K562 (cell line): Measurements from ENCODE around the gene NR2F6. TPM values are rescaled to one million over a fixed set of nuclear protein-coding genes. Genes with fewer than 3 reads are reported as not detected.

ENCODE experiments used
- CXXC5 ChIP-seq: fragments of 250-450 bp; sonication (Bioruptor Pico); IDR thresholded peaks from 2 replicates; pipeline ENCODE4 v1.8.0; 2022; ENCODE audit warnings: inconsistent platforms, mild to moderate bottlenecking, moderate library complexity
- GABPA ChIP-seq: fragments of 200-800 bp; sonication (Bioruptor generic); conservative IDR thresholded peaks from 2 replicates; pipeline ENCODE4 v1.6.1; 2016; ENCODE audit warnings: low read depth, missing genetic modification characterization, missing compliant biosample characterization
- NR2C2 ChIP-seq, 2 experiments: fragments of 200-800 bp in 1 of 2; sonication (Bioruptor generic) in 1 of 2; sonication (generic) in 1 of 2; formaldehyde crosslinking in 1 of 2; IDR thresholded peaks; 2 replicates each; pipeline versions ENCODE4 v1.6.1 to v1.8.0; 2016 to 2022; ENCODE audit warnings: mild to moderate bottlenecking in 1 of 2, missing compliant biosample characterization in 1 of 2, missing genetic modification characterization in 1 of 2, missing genetic modification reagents in 1 of 2
- PPARD ChIP-seq: fragments of 250-450 bp; sonication (Bioruptor Pico); IDR thresholded peaks from 2 replicates; pipeline ENCODE4 v1.8.0; 2022; ENCODE audit warnings: inconsistent platforms, mild to moderate bottlenecking, moderate library complexity
- ZNF830 ChIP-seq: fragments of 250-450 bp; sonication (Bioruptor Pico); IDR thresholded peaks from 2 replicates; pipeline ENCODE4 v1.5.0; 2021; ENCODE audit warnings: mild to moderate bottlenecking
- polyA plus RNA-seq, 8 experiments: library from polyadenylated mRNA; depleted of rRNA in 4 of 8; stranded (reverse) in 5 of 8; unstranded in 3 of 8; fragments of >200 nt; fragmentation: Nextera tagmentation in 2 of 8; fragmentation: Illumina TruSeq in 1 of 8; extraction: Ambion mirVana in 2 of 8; extraction: Trizol in 1 of 8; gene quantifications; 2 replicates each; pipeline versions ENCODE4 v1.2.1 to v1.2.3, GENCODE V29; 2011 to 2014; ENCODE audit warnings: inconsistent platforms in 1 of 8, missing spikeins in 1 of 8
- total RNA-seq, 7 experiments: library from RNA; depleted of rRNA in 6 of 7; stranded (reverse); fragments of >200 nt in 6 of 7; fragmentation: Illumina TruSeq in 2 of 7; extraction: Trizol in 2 of 7; gene quantifications; 2 replicates each; pipeline versions ENCODE4 v1.2.1 to v1.2.3, GENCODE V29; 2011 to 2021; ENCODE audit warnings: low replicate concordance in 1 of 7
- TF ChIP-seq, protein P1 (sequence below): fragments of 450-650 bp; IDR thresholded peaks from 2 replicates; pipeline ENCODE4 v1.6.1; 2016; ENCODE audit warnings: low read depth
- TF ChIP-seq, protein P2 (sequence below), 2 experiments: fragments of 450-650 bp in 1 of 2; sonication (generic) in 1 of 2; formaldehyde crosslinking in 1 of 2; IDR thresholded peaks; 2 replicates each; pipeline versions ENCODE4 v1.7.1 to v1.9.0; 2016 to 2022; ENCODE audit warnings: inconsistent platforms in 1 of 2, mild to moderate bottlenecking in 1 of 2, missing genetic modification reagents in 1 of 2

Gene NR2F6
- total and polyA plus RNA-seq, 9 of the 15 experiments (the other 6 are each of a cell fraction or from before 2014, with no cell fraction given), result 0.76 to 97.5 (median 18.8) TPM

GRCh38 chr19:17243830-17244617 lies 1.7 kb downstream of the NR2F6 start (continued):
- TF ChIP-seq, protein P1, sequence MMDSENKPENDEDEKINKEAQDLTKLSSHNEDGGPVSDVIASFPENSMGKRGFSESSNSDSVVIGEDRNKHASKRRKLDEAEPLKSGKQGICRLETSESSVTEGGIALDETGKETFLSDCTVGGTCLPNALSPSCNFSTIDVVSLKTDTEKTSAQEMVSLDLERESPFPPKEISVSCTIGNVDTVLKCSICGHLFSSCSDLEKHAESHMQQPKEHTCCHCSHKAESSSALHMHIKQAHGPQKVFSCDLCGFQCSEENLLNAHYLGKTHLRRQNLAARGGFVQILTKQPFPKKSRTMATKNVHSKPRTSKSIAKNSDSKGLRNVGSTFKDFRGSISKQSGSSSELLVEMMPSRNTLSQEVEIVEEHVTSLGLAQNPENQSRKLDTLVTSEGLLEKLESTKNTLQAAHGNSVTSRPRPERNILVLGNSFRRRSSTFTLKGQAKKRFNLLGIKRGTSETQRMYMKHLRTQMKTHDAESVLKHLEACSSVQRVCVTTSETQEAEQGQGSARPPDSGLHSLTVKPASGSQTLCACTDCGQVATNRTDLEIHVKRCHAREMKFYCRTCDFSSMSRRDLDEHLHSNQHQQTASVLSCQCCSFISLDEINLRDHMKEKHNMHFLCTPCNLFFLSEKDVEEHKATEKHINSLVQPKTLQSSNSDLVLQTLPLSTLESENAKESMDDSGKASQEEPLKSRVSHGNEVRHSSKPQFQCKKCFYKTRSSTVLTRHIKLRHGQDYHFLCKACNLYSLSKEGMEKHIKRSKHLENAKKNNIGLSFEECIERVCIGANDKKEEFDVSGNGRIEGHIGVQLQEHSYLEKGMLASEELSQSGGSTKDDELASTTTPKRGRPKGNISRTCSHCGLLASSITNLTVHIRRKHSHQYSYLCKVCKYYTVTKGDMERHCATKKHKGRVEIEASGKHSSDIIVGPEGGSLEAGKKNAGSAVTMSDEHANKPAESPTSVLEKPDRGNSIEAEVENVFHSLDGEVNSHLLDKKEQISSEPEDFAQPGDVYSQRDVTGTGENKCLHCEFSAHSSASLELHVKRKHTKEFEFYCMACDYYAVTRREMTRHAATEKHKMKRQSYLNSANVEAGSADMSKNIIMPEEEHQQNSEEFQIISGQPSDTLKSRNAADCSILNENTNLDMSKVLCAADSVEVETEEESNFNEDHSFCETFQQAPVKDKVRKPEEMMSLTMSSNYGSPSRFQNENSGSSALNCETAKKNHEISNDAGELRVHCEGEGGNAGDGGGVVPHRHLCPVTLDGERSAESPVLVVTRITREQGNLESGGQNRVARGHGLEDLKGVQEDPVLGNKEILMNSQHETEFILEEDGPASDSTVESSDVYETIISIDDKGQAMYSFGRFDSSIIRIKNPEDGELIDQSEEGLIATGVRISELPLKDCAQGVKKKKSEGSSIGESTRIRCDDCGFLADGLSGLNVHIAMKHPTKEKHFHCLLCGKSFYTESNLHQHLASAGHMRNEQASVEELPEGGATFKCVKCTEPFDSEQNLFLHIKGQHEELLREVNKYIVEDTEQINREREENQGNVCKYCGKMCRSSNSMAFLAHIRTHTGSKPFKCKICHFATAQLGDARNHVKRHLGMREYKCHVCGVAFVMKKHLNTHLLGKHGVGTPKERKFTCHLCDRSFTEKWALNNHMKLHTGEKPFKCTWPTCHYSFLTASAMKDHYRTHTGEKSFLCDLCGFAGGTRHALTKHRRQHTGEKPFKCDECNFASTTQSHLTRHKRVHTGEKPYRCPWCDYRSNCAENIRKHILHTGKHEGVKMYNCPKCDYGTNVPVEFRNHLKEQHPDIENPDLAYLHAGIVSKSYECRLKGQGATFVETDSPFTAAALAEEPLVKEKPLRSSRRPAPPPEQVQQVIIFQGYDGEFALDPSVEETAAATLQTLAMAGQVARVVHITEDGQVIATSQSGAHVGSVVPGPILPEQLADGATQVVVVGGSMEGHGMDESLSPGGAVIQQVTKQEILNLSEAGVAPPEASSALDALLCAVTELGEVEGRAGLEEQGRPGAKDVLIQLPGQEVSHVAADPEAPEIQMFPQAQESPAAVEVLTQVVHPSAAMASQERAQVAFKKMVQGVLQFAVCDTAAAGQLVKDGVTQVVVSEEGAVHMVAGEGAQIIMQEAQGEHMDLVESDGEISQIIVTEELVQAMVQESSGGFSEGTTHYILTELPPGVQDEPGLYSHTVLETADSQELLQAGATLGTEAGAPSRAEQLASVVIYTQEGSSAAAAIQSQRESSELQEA, result peak; percentile 83
- 0 out of 2 replicates have a peak, but pooled peaks have one; percentile 9 for TF ChIP-seq CXXC5 (CRISPR knock-in tag)
- TF ChIP-seq, protein P2, sequence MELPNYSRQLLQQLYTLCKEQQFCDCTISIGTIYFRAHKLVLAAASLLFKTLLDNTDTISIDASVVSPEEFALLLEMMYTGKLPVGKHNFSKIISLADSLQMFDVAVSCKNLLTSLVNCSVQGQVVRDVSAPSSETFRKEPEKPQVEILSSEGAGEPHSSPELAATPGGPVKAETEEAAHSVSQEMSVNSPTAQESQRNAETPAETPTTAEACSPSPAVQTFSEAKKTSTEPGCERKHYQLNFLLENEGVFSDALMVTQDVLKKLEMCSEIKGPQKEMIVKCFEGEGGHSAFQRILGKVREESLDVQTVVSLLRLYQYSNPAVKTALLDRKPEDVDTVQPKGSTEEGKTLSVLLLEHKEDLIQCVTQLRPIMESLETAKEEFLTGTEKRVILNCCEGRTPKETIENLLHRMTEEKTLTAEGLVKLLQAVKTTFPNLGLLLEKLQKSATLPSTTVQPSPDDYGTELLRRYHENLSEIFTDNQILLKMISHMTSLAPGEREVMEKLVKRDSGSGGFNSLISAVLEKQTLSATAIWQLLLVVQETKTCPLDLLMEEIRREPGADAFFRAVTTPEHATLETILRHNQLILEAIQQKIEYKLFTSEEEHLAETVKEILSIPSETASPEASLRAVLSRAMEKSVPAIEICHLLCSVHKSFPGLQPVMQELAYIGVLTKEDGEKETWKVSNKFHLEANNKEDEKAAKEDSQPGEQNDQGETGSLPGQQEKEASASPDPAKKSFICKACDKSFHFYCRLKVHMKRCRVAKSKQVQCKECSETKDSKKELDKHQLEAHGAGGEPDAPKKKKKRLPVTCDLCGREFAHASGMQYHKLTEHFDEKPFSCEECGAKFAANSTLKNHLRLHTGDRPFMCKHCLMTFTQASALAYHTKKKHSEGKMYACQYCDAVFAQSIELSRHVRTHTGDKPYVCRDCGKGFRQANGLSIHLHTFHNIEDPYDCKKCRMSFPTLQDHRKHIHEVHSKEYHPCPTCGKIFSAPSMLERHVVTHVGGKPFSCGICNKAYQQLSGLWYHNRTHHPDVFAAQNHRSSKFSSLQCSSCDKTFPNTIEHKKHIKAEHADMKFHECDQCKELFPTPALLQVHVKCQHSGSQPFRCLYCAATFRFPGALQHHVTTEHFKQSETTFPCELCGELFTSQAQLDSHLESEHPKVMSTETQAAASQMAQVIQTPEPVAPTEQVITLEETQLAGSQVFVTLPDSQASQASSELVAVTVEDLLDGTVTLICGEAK (IDR thresholded peaks at IDR 0.05), result peak; percentile 75
- TF ChIP-seq, protein P2 (CRISPR knock-in tag; IDR thresholded peaks at IDR 0.05), result no peak
- peak; percentile 81 for TF ChIP-seq GABPA
- no peak for TF ChIP-seq ZNF830 (CRISPR knock-in tag)
- no peak for TF ChIP-seq NR2C2 (CRISPR knock-in tag; IDR thresholded peaks at IDR 0.05)
- TF ChIP-seq NR2C2 (tag; IDR thresholded peaks at IDR 0.05), result peak; percentile 49; the same call in 1 of the 2 replicates
- no peak for TF ChIP-seq PPARD (CRISPR knock-in tag)
